Sigmoid colon (tissue), 3 donors: ENCODE data around the gene GDF9.

Experiments used
- POLR2A ChIP-seq, 2 donors: fragments of 450-650 bp; IDR thresholded peaks; one replicate each; pipeline ENCODE4 v1.6.1; 2016; ENCODE audit warnings: antibody characterized with exemption in 2 of 2, mild to moderate bottlenecking in 2 of 2, moderate library complexity in 2 of 2
- TF ChIP-seq, protein P1 (sequence below), 4 experiments: fragments of 450-650 bp in 3 of 4; fragments of 200-600 bp in 1 of 4; IDR thresholded peaks; one replicate each; pipeline ENCODE4 v1.5.1; 2016 to 2019; ENCODE audit warnings: antibody characterized with exemption in 4 of 4, mild to moderate bottlenecking in 3 of 4, moderate library complexity in 2 of 4

DNA sequence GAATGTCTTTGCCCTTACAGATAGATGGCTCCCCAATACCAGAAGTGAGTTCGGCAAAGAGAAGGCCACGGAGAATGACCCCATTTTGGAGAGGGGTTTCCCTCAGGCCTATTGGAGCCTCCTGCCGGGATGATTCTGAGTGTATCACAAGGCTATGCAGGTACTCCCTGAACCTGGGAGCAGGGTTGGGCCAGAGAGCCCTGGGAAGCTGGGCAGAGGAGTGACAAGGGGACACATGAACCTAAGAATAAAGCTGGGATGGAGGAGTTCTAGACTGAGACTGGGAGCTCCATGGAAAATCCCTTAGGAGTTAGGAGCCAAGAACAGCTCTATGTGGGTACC, 7.6 kb upstream of the GDF9 start:
- TF ChIP-seq, protein P1, sequence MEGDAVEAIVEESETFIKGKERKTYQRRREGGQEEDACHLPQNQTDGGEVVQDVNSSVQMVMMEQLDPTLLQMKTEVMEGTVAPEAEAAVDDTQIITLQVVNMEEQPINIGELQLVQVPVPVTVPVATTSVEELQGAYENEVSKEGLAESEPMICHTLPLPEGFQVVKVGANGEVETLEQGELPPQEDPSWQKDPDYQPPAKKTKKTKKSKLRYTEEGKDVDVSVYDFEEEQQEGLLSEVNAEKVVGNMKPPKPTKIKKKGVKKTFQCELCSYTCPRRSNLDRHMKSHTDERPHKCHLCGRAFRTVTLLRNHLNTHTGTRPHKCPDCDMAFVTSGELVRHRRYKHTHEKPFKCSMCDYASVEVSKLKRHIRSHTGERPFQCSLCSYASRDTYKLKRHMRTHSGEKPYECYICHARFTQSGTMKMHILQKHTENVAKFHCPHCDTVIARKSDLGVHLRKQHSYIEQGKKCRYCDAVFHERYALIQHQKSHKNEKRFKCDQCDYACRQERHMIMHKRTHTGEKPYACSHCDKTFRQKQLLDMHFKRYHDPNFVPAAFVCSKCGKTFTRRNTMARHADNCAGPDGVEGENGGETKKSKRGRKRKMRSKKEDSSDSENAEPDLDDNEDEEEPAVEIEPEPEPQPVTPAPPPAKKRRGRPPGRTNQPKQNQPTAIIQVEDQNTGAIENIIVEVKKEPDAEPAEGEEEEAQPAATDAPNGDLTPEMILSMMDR (IDR thresholded peaks at IDR 0.05): no peak
- no peak for TF ChIP-seq POLR2A (IDR thresholded peaks at IDR 0.05)
